BLaER1 (cell line): ENCODE results near the gene KCTD17.

Source experiments
- H3K27ac ChIP-seq: shearing (Covaris generic); formaldehyde crosslinking; 2 replicates; pipeline ENCODE4 v1.8.1; 2022
- H3K27me3 ChIP-seq: shearing (Covaris generic); formaldehyde crosslinking; 2 replicates; pipeline ENCODE4 v1.8.1; 2022
- H3K36me3 ChIP-seq: shearing (Covaris generic); formaldehyde crosslinking; 2 replicates; pipeline ENCODE4 v1.8.1; 2022
- H3K4me1 ChIP-seq: shearing (Covaris generic); formaldehyde crosslinking; 2 replicates; pipeline ENCODE4 v1.8.1; 2022
- H3K4me2 ChIP-seq: shearing (Covaris generic); formaldehyde crosslinking; 2 replicates; pipeline ENCODE4 v1.8.1; 2022
- H3K4me3 ChIP-seq: shearing (Covaris generic); formaldehyde crosslinking; 2 replicates; pipeline ENCODE4 v1.8.1; 2022
- H3K9ac ChIP-seq: shearing (Covaris generic); formaldehyde crosslinking; 2 replicates; pipeline ENCODE4 v1.8.1; 2022
- H3K9me3 ChIP-seq: shearing (Covaris generic); formaldehyde crosslinking; 2 replicates; pipeline ENCODE4 v1.8.1; 2022
- H4K20me1 ChIP-seq: shearing (Covaris generic); formaldehyde crosslinking; 2 replicates; pipeline ENCODE4 v1.8.1; 2022
- Cebpa-rat ChIP-seq: shearing (Covaris generic); IDR thresholded peaks from 2 replicates; pipeline ENCODE4 v1.8.1; 2022

The KCTD17 gene

GRCh38 chr22:37026325-37026724, 25.2 kb upstream of the KCTD17 start:
- H3K36me3 ChIP-seq: peaks cover 89% of the 10 kb centered on the region
- no peaks in the 10 kb centered on the region for H3K27me3 ChIP-seq
- peaks cover 30% of the 10 kb centered on the region for H3K4me1 ChIP-seq
- no peak overlapping the region for H3K4me2 ChIP-seq
- H3K4me3 ChIP-seq: no peak overlapping the region
- H3K9me3 ChIP-seq: no peaks in the 10 kb centered on the region
- peaks cover 90% of the 10 kb centered on the region for H4K20me1 ChIP-seq
- TF ChIP-seq Cebpa-rat: no peak
- H3K27ac ChIP-seq: no peak overlapping the region
- no peak overlapping the region for H3K9ac ChIP-seq

- no peak overlapping the region for H3K27ac ChIP-seq
- no peaks in the 10 kb centered on the region for H3K9me3 ChIP-seq
- H3K9ac ChIP-seq: no peak overlapping the region
- H3K4me2 ChIP-seq: no peak overlapping the region
- H3K4me3 ChIP-seq: no peak overlapping the region
- no peak for TF ChIP-seq Cebpa-rat
- H3K27me3 ChIP-seq: no peaks in the 10 kb centered on the region
- peaks cover 18% of the 10 kb centered on the region for H3K4me1 ChIP-seq
- peaks cover 86% of the 10 kb centered on the region for H4K20me1 ChIP-seq
- H3K36me3 ChIP-seq: peaks cover 92% of the 10 kb centered on the region
Measured at GRCh38 chr22:37027556-37027955, 24.0 kb upstream of the KCTD17 start.

GRCh38 chr22:37028692-37029674, 22.6 kb upstream of the KCTD17 start:
- H3K36me3 ChIP-seq: peaks cover 85% of the 10 kb centered on the region
- no peak overlapping the region for H3K9ac ChIP-seq
- no peaks in the 10 kb centered on the region for H3K9me3 ChIP-seq
- H3K4me1 ChIP-seq: peaks cover 17% of the 10 kb centered on the region; the same call in 1 of the 2 replicates
- H4K20me1 ChIP-seq: peaks cover 72% of the 10 kb centered on the region
- TF ChIP-seq Cebpa-rat: no peak
- H3K27me3 ChIP-seq: no peaks in the 10 kb centered on the region
- H3K27ac ChIP-seq: no peak overlapping the region
- H3K4me3 ChIP-seq: no peak overlapping the region
- no peak overlapping the region for H3K4me2 ChIP-seq

- H3K36me3 ChIP-seq: peaks cover 68% of the 10 kb centered on the region
Measured at GRCh38 chr22:37030560-37031281, 20.8 kb upstream of the KCTD17 start.

GRCh38 chr22:37032134-37032534, 19.4 kb upstream of the KCTD17 start:
- no peak overlapping the region for H3K4me3 ChIP-seq

More at GRCh38 chr22:37030560-37031281, 20.8 kb upstream of the KCTD17 start:
- Histone ChIP-seq H4K20me1 (peaks cover 55% of the 10 kb centered on the region), H3K4me1 (peaks cover 2% of the 10 kb centered on the region; the same call in 1 of the 2 replicates), H3K27me3 (no peaks in the 10 kb centered on the region), H3K9ac (no peak overlapping the region), H3K27ac (no peak overlapping the region), H3K4me3 (no peak overlapping the region), H3K9me3 (no peaks in the 10 kb centered on the region), H3K4me2 (no peak overlapping the region)
- TF ChIP-seq Cebpa-rat: no peak

GRCh38 chr22:37032535-37033460, 18.7 kb upstream of the KCTD17 start:
- Histone ChIP-seq H3K9ac (no peak overlapping the region), H3K27me3 (no peaks in the 10 kb centered on the region), H3K36me3 (peaks cover 47% of the 10 kb centered on the region), H3K9me3 (no peaks in the 10 kb centered on the region), H3K4me2 (no peak overlapping the region), H3K4me3 (no peak overlapping the region), H4K20me1 (peaks cover 34% of the 10 kb centered on the region), H3K4me1 (no peaks in the 10 kb centered on the region), H3K27ac (no peak overlapping the region)
- TF ChIP-seq Cebpa-rat: no peak

More at GRCh38 chr22:37032134-37032534, 19.4 kb upstream of the KCTD17 start:
- H3K36me3 ChIP-seq: peaks cover 54% of the 10 kb centered on the region
- peaks cover 40% of the 10 kb centered on the region for H4K20me1 ChIP-seq
- TF ChIP-seq Cebpa-rat: no peak
- no peaks in the 10 kb centered on the region for H3K27me3 ChIP-seq
- no peaks in the 10 kb centered on the region for H3K9me3 ChIP-seq
- no peaks in the 10 kb centered on the region for H3K4me1 ChIP-seq
- H3K4me2 ChIP-seq: no peak overlapping the region
- H3K9ac ChIP-seq: no peak overlapping the region
- H3K27ac ChIP-seq: no peak overlapping the region

- no peaks in the 10 kb centered on the region for H3K9me3 ChIP-seq
- H4K20me1 ChIP-seq: peaks cover 25% of the 10 kb centered on the region
- no peak for TF ChIP-seq Cebpa-rat
- H3K4me2 ChIP-seq: no peak overlapping the region
- H3K27ac ChIP-seq: no peak overlapping the region
- H3K36me3 ChIP-seq: peaks cover 37% of the 10 kb centered on the region
- H3K27me3 ChIP-seq: no peaks in the 10 kb centered on the region
- no peak overlapping the region for H3K4me3 ChIP-seq
- H3K9ac ChIP-seq: no peak overlapping the region
- H3K4me1 ChIP-seq: no peaks in the 10 kb centered on the region
Measured at GRCh38 chr22:37033605-37034430, 17.7 kb upstream of the KCTD17 start.

- H3K36me3 ChIP-seq: peaks cover 10% of the 10 kb centered on the region; the same call in 1 of the 2 replicates
- no peak overlapping the region for H3K4me2 ChIP-seq
- no peaks in the 10 kb centered on the region; the same call in 1 of the 2 replicates for H3K4me1 ChIP-seq
- no peaks in the 10 kb centered on the region for H3K9me3 ChIP-seq
- H3K9ac ChIP-seq: no peak overlapping the region
- H3K4me3 ChIP-seq: no peak overlapping the region
- TF ChIP-seq Cebpa-rat: no peak
- no peaks in the 10 kb centered on the region for H3K27me3 ChIP-seq
- no peak overlapping the region for H3K27ac ChIP-seq
- 0 out of 2 replicates have a peak, but pooled peaks cover 2% of the 10 kb centered on the region for H4K20me1 ChIP-seq
Measured at GRCh38 chr22:37036655-37037377, 14.7 kb upstream of the KCTD17 start.
